Measurements from ENCODE around the gene CD200R1L. TPM values are rescaled to one million over a fixed set of nuclear protein-coding genes. Genes with fewer than 3 reads are reported as not detected.

CD200R1L gene
- polyA plus RNA-seq, 1 experiment: not detected

GRCh38 chr3:112794622-112795172, 52.0 kb downstream of the CD200R1L start:
- Histone ChIP-seq H3K4me3 (ENCODE audit: low read depth, low read length) (no peak overlapping the region), H3K36me3 (ENCODE audit: control insufficient read depth, insufficient read depth, low read length) (no peaks in the 10 kb centered on the region), H3K27me3 (ENCODE audit: control insufficient read depth, insufficient read depth, low read length) (no peaks in the 10 kb centered on the region)
- no peak for TF ChIP-seq CTCF (IDR thresholded peaks at IDR 0.05; ENCODE audit: insufficient read depth, low read depth, low read length)
- POLR2A ChIA-PET: no interaction called here
- DNase-seq (ENCODE audit: low read depth): no peak
- CTCF ChIA-PET: interaction anchor here (1.3 kb wide), 1 partner anchor 15 kb away, joined by 3 read pairs; no protein-coding TSS in a partner anchor

- CTCF ChIA-PET: interaction anchor here (1.3 kb wide), 1 partner anchor 14 kb away, joined by 3 read pairs; no protein-coding TSS in a partner anchor
- H3K36me3 ChIP-seq (ENCODE audit: control insufficient read depth, insufficient read depth, low read length): no peaks in the 10 kb centered on the region
- POLR2A ChIA-PET: no interaction called here
- no peak for DNase-seq (ENCODE audit: low read depth)
- no peaks in the 10 kb centered on the region for H3K27me3 ChIP-seq (ENCODE audit: control insufficient read depth, insufficient read depth, low read length)
- no peak overlapping the region for H3K4me3 ChIP-seq (ENCODE audit: low read depth, low read length)
- no peak for TF ChIP-seq CTCF (IDR thresholded peaks at IDR 0.05; ENCODE audit: insufficient read depth, low read depth, low read length)
These were observed 53.2 kb downstream of the CD200R1L start for GRCh38 chr3:112793326-112794081.

- Histone ChIP-seq H3K36me3 (ENCODE audit: control insufficient read depth, insufficient read depth, low read length) (no peaks in the 10 kb centered on the region), H3K27me3 (ENCODE audit: control insufficient read depth, insufficient read depth, low read length) (no peaks in the 10 kb centered on the region), H3K4me3 (ENCODE audit: low read depth, low read length) (no peak overlapping the region)
- no peak for DNase-seq (ENCODE audit: low read depth)
- no peak for TF ChIP-seq CTCF (IDR thresholded peaks at IDR 0.05; ENCODE audit: insufficient read depth, low read depth, low read length)
- POLR2A ChIA-PET: no interaction called here
- CTCF ChIA-PET: no interaction called here
These were observed 54.9 kb downstream of the CD200R1L start for GRCh38 chr3:112791736-112792135.

- H3K4me3 ChIP-seq (ENCODE audit: low read depth, low read length): no peak overlapping the region
- CTCF ChIA-PET: no interaction called here
- H3K27me3 ChIP-seq (ENCODE audit: control insufficient read depth, insufficient read depth, low read length): no peaks in the 10 kb centered on the region
- POLR2A ChIA-PET: no interaction called here
- H3K36me3 ChIP-seq (ENCODE audit: control insufficient read depth, insufficient read depth, low read length): no peaks in the 10 kb centered on the region
- no peak for DNase-seq (ENCODE audit: low read depth)
- no peak for TF ChIP-seq CTCF (IDR thresholded peaks at IDR 0.05; ENCODE audit: insufficient read depth, low read depth, low read length)
These were observed 56.9 kb downstream of the CD200R1L start for GRCh38 chr3:112789787-112790186.

- H3K36me3 ChIP-seq (ENCODE audit: control insufficient read depth, insufficient read depth, low read length): no peaks in the 10 kb centered on the region
- no peak for TF ChIP-seq CTCF (IDR thresholded peaks at IDR 0.05; ENCODE audit: insufficient read depth, low read depth, low read length)
- no peak for DNase-seq (ENCODE audit: low read depth)
- no peak overlapping the region for H3K4me3 ChIP-seq (ENCODE audit: low read depth, low read length)
- H3K27me3 ChIP-seq (ENCODE audit: control insufficient read depth, insufficient read depth, low read length): no peaks in the 10 kb centered on the region
- CTCF ChIA-PET: interaction anchor here (1.1 kb wide), 1 partner anchor 12 kb away, joined by 3 read pairs; no protein-coding TSS in a partner anchor
- POLR2A ChIA-PET: no interaction called here
These were observed 59.6 kb downstream of the CD200R1L start for GRCh38 chr3:112786881-112787579.

Data from BJ (cell line).